Subcutaneous abdominal adipose tissue (tissue), 5 donors: ENCODE results near the gene PDE11A.
"Not testable (repeated sequence)": the region's sequence is repeated elsewhere in the genome, so short reads cannot be mapped to it uniquely, and the experiment has no call there.

Experiments used
- H3K27ac ChIP-seq: one replicate; pipeline ENCODE4 v1.7.0; 2013; ENCODE audit warnings: low read depth, mild to moderate bottlenecking, inconsistent platforms, low read length, moderate library complexity
- H3K27me3 ChIP-seq, 5 donors: one replicate each; pipeline ENCODE4 v1.7.0; 2013; ENCODE audit warnings: low read length in 5 of 5, inconsistent platforms in 1 of 5; ENCODE audit not compliant: control insufficient read depth in 5 of 5, insufficient read depth in 4 of 5
- H3K36me3 ChIP-seq, 5 donors: one replicate each; pipeline ENCODE4 v1.7.0; 2013; ENCODE audit warnings: low read length in 5 of 5; ENCODE audit not compliant: control insufficient read depth in 5 of 5, insufficient read depth in 5 of 5
- H3K4me1 ChIP-seq, 5 donors: one replicate each; pipeline ENCODE4 v1.7.0; 2013; ENCODE audit warnings: low read length in 5 of 5, mild to moderate bottlenecking in 3 of 5, moderate library complexity in 1 of 5; ENCODE audit not compliant: control insufficient read depth in 5 of 5, insufficient read depth in 5 of 5
- H3K4me3 ChIP-seq, 5 donors: one replicate each; pipeline ENCODE4 v1.7.0; 2013; ENCODE audit warnings: low read length in 5 of 5, low read depth in 1 of 5
- H3K9ac ChIP-seq, 5 donors: one replicate each; pipeline ENCODE4 v1.7.0; 2013; ENCODE audit warnings: low read length in 5 of 5, mild to moderate bottlenecking in 4 of 5, moderate library complexity in 3 of 5
- H3K9me3 ChIP-seq, 5 donors: one replicate each; pipeline ENCODE4 v1.7.0; 2013; ENCODE audit warnings: low read length in 5 of 5; ENCODE audit not compliant: control insufficient read depth in 5 of 5
- donor health status: healthy.
- donor health status: healthy.
- donor health status: healthy.
- donor health status: healthy.
- donor health status: healthy.

PDE11A gene

GRCh38 chr2:177989029-177989885 is 83.3 kb downstream of the PDE11A start:
- H3K9ac ChIP-seq, result no peak overlapping the region
- no peak overlapping the region for H3K27ac ChIP-seq
- no peak overlapping the region for H3K4me3 ChIP-seq
- H3K4me1 ChIP-seq, result no peaks in the 10 kb centered on the region
- H3K9me3 ChIP-seq, result no peaks in the 10 kb centered on the region
- no peaks in the 10 kb centered on the region for H3K36me3 ChIP-seq
- H3K27me3 ChIP-seq, result peaks cover 0 to 2% (median 0%) of the 10 kb centered on the region in 5 donors

GRCh38 chr2:177984749-177985148 is 87.8 kb downstream of the PDE11A start:
- Histone ChIP-seq H3K27ac (no peak overlapping the region), H3K36me3 (no peaks in the 10 kb centered on the region), H3K4me3 (no peak overlapping the region), H3K9ac (no peak overlapping the region), H3K27me3 (peaks cover 0 to 2% (median 0%) of the 10 kb centered on the region in 5 donors), H3K4me1 (no peaks in the 10 kb centered on the region), H3K9me3 (no peaks in the 10 kb centered on the region)

GRCh38 chr2:177983183-177983788 is 89.3 kb downstream of the PDE11A start:
- Histone ChIP-seq H3K9me3 (no peaks in the 10 kb centered on the region), H3K4me1 (peaks cover 0 to 3% (median 0%) of the 10 kb centered on the region in 5 donors), H3K4me3 (no peak overlapping the region), H3K27ac (no peak overlapping the region), H3K27me3 (peaks cover 0 to under 1% (median 0%) of the 10 kb centered on the region in 5 donors), H3K9ac (no peak overlapping the region), H3K36me3 (no peaks in the 10 kb centered on the region)

- H3K27me3 ChIP-seq, result no peaks in the 10 kb centered on the region
- no peak overlapping the region for H3K4me3 ChIP-seq
- no peak overlapping the region for H3K9ac ChIP-seq
- no peak overlapping the region for H3K27ac ChIP-seq
- H3K36me3 ChIP-seq, result no peaks in the 10 kb centered on the region
- no peaks in the 10 kb centered on the region for H3K9me3 ChIP-seq
- H3K4me1 ChIP-seq, result no peaks in the 10 kb centered on the region
Measured at GRCh38 chr2:177972782-177973181, 99.8 kb downstream of the PDE11A start.

- no peak overlapping the region for H3K9ac ChIP-seq
- no peak overlapping the region for H3K4me3 ChIP-seq
- no peaks in the 10 kb centered on the region for H3K36me3 ChIP-seq
- no peaks in the 10 kb centered on the region for H3K9me3 ChIP-seq
- H3K27me3 ChIP-seq, result no peaks in the 10 kb centered on the region
- no peaks in the 10 kb centered on the region for H3K4me1 ChIP-seq
- H3K27ac ChIP-seq, result no peak overlapping the region
Measured at GRCh38 chr2:177972123-177972522, 100.5 kb downstream of the PDE11A start.

- Histone ChIP-seq H3K4me1 (no peaks in the 10 kb centered on the region), H3K9me3 (no peaks in the 10 kb centered on the region), H3K36me3 (no peaks in the 10 kb centered on the region), H3K9ac (no peak overlapping the region), H3K4me3 (no peak overlapping the region), H3K27ac (no peak overlapping the region), H3K27me3 (no peaks in the 10 kb centered on the region)
Measured at GRCh38 chr2:177970670-177971454, 101.7 kb downstream of the PDE11A start.

- no peak overlapping the region for H3K9ac ChIP-seq
- H3K27me3 ChIP-seq, result no peaks in the 10 kb centered on the region
- H3K36me3 ChIP-seq, result no peaks in the 10 kb centered on the region
- H3K27ac ChIP-seq, result no peak overlapping the region
- no peak overlapping the region for H3K4me3 ChIP-seq
- H3K9me3 ChIP-seq, result no peaks in the 10 kb centered on the region
- H3K4me1 ChIP-seq, result no peaks in the 10 kb centered on the region
Measured at GRCh38 chr2:177964892-177965291, 107.7 kb downstream of the PDE11A start.

- H3K4me3 ChIP-seq, result no peak overlapping the region
- H3K27ac ChIP-seq, result no peak overlapping the region
- H3K36me3 ChIP-seq, result no peaks in the 10 kb centered on the region
- H3K4me1 ChIP-seq, result no peaks in the 10 kb centered on the region
- no peaks in the 10 kb centered on the region for H3K9me3 ChIP-seq
- H3K9ac ChIP-seq, result no peak overlapping the region
- no peaks in the 10 kb centered on the region for H3K27me3 ChIP-seq
Measured at GRCh38 chr2:177952151-177952550, 120.4 kb downstream of the PDE11A start.

- not testable (repeated sequence) for H3K9me3 ChIP-seq, H3K9ac ChIP-seq, H3K36me3 ChIP-seq, H3K27ac ChIP-seq, H3K4me1 ChIP-seq, H3K27me3 ChIP-seq, H3K4me3 ChIP-seq
Measured at GRCh38 chr2:177947598-177947997, 125.0 kb downstream of the PDE11A start.

GRCh38 chr2:177944530-177944929 is 128.0 kb downstream of the PDE11A start:
- not testable (repeated sequence) for H3K36me3 ChIP-seq, H3K4me3 ChIP-seq, H3K9me3 ChIP-seq, H3K27me3 ChIP-seq, H3K27ac ChIP-seq, H3K4me1 ChIP-seq, H3K9ac ChIP-seq
